HEK293 (cell line): ENCODE results near the gene FAM216B.

Experiments
- CTCF ChIA-PET: fragments of 350-600 bp; formaldehyde crosslinking; extraction: SDS; loops from one replicate; lab custom pipeline; 2021; ENCODE audit warnings: antibody characterized with exemption; lab: Yijun Ruan, JAX
- POLR2A ChIA-PET: fragments of 300-600 bp; formaldehyde crosslinking; extraction: SDS; loops from one replicate; lab custom pipeline; 2020; ENCODE audit warnings: antibody characterized with exemption, inconsistent platforms; lab: Yijun Ruan, JAX
- H3K27ac ChIP-seq: fragments of 200-500 bp; sonication (Bioruptor generic); 2 replicates; pipeline ENCODE4 v1.5.1; 2014; ENCODE audit warnings: low read depth, low read length, control low read depth, inconsistent platforms; ENCODE audit errors: extremely low read depth
- H3K36me3 ChIP-seq, 2 experiments: fragments of 200-500 bp in 1 of 2; sonication (Bioruptor generic) in 1 of 2; 1 replicate in 1 of 2; 2 replicates in 1 of 2; pipeline ENCODE4 v1.5.1; 2014 to 2017; ENCODE audit warnings: inconsistent platforms in 2 of 2, low read length in 2 of 2; ENCODE audit not compliant: control insufficient read depth in 2 of 2, insufficient read depth in 1 of 2
- H3K4me1 ChIP-seq: fragments of 200-500 bp; sonication (Bioruptor generic); 2 replicates; pipeline ENCODE4 v1.5.1; 2014; ENCODE audit warnings: mild to moderate bottlenecking, low read length, inconsistent platforms; ENCODE audit not compliant: control insufficient read depth, insufficient read depth
- H3K4me3 ChIP-seq: 2 replicates; pipeline ENCODE4 v1.5.1; 2011; ENCODE audit warnings: low read depth, mild to moderate bottlenecking, control low read depth, low read length, moderate library complexity
- H3K9me3 ChIP-seq: fragments of 200-500 bp; sonication (Bioruptor generic); 2 replicates; pipeline ENCODE4 v1.5.1; 2014; ENCODE audit warnings: low read depth, low read length, inconsistent platforms; ENCODE audit not compliant: control insufficient read depth, insufficient read depth
- EGR2 ChIP-seq: fragments of 450-650 bp; formaldehyde crosslinking; IDR thresholded peaks from 2 replicates; pipeline ENCODE4 v1.5.1; 2016; ENCODE audit warnings: low read depth, missing biosample characterization, missing genetic modification characterization
- HOXC10 ChIP-seq: sonication (generic); formaldehyde crosslinking; IDR thresholded peaks from 2 replicates; pipeline ENCODE4 v1.8.1; 2023; ENCODE audit warnings: mild to moderate bottlenecking, missing genetic modification reagents
- OVOL3 ChIP-seq: fragments of 450-650 bp; formaldehyde crosslinking; IDR thresholded peaks from 2 replicates; pipeline ENCODE4 v1.5.1; 2016; ENCODE audit warnings: missing biosample characterization, missing genetic modification characterization
- ZNF184 ChIP-seq: fragments of 450-650 bp; IDR thresholded peaks from 2 replicates; pipeline ENCODE4 v1.5.1; 2018; ENCODE audit warnings: missing biosample characterization, mild to moderate bottlenecking, missing genetic modification characterization
- ZNF239 ChIP-seq: fragments of 450-650 bp; formaldehyde crosslinking; IDR thresholded peaks from 2 replicates; pipeline ENCODE4 v1.5.1; 2016; ENCODE audit warnings: missing biosample characterization, missing genetic modification characterization
- ZNF324 ChIP-seq: fragments of 450-650 bp; formaldehyde crosslinking; IDR thresholded peaks from 2 replicates; pipeline ENCODE4 v1.5.1; 2016; ENCODE audit warnings: missing biosample characterization, missing genetic modification characterization
- ZNF366 ChIP-seq: fragments of 450-650 bp; formaldehyde crosslinking; conservative IDR thresholded peaks from 2 replicates; pipeline ENCODE4 v1.5.1; 2016; ENCODE audit warnings: missing biosample characterization, missing genetic modification characterization
- ZNF571 ChIP-seq: fragments of 450-650 bp; formaldehyde crosslinking; IDR thresholded peaks from 2 replicates; pipeline ENCODE4 v1.5.0; 2017; ENCODE audit warnings: missing biosample characterization, missing genetic modification characterization
- ZXDB ChIP-seq: fragments of 450-650 bp; formaldehyde crosslinking; IDR thresholded peaks from 2 replicates; pipeline ENCODE4 v1.5.1; 2016; ENCODE audit warnings: missing biosample characterization, missing genetic modification characterization
- TF ChIP-seq, protein P1 (sequence below): fragments of 450-650 bp; formaldehyde crosslinking; conservative IDR thresholded peaks from 2 replicates; pipeline ENCODE4 v1.5.1; 2016; ENCODE audit warnings: low read depth, missing biosample characterization, missing genetic modification characterization
- TF ChIP-seq, protein P2 (sequence below): fragments of 450-650 bp; formaldehyde crosslinking; IDR thresholded peaks from 2 replicates; pipeline ENCODE4 v1.5.1; 2016; ENCODE audit warnings: missing biosample characterization, missing genetic modification characterization
- TF ChIP-seq, protein P3 (sequence below): fragments of 450-650 bp; formaldehyde crosslinking; IDR thresholded peaks from 2 replicates; pipeline ENCODE4 v1.5.1; 2017; ENCODE audit warnings: missing biosample characterization, missing genetic modification characterization
- TF ChIP-seq, protein P4 (sequence below): fragments of 450-650 bp; formaldehyde crosslinking; IDR thresholded peaks from 2 replicates; pipeline ENCODE4; 2016; ENCODE audit warnings: missing biosample characterization, missing genetic modification characterization

Gene FAM216B

DNA sequence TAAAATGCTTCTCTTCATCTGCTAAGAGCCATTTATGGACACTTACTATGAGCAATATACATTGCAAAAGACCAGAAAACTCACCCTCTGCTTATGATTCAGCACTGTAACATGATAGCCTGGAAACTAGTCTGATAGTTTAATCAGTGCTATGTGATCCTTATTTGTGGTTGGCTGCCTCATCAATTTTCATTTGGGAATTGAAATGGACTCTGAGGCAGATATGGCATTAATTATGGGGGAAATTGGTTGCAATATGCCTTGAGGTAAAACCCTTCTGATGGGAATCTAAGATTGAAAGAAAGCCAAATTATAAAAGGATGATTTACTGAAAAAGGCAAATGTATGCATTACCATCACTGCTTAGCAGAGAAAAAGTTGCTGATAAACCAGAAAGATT, 33.5 kb downstream of the FAM216B start (continued):
- TF ChIP-seq, protein P1, sequence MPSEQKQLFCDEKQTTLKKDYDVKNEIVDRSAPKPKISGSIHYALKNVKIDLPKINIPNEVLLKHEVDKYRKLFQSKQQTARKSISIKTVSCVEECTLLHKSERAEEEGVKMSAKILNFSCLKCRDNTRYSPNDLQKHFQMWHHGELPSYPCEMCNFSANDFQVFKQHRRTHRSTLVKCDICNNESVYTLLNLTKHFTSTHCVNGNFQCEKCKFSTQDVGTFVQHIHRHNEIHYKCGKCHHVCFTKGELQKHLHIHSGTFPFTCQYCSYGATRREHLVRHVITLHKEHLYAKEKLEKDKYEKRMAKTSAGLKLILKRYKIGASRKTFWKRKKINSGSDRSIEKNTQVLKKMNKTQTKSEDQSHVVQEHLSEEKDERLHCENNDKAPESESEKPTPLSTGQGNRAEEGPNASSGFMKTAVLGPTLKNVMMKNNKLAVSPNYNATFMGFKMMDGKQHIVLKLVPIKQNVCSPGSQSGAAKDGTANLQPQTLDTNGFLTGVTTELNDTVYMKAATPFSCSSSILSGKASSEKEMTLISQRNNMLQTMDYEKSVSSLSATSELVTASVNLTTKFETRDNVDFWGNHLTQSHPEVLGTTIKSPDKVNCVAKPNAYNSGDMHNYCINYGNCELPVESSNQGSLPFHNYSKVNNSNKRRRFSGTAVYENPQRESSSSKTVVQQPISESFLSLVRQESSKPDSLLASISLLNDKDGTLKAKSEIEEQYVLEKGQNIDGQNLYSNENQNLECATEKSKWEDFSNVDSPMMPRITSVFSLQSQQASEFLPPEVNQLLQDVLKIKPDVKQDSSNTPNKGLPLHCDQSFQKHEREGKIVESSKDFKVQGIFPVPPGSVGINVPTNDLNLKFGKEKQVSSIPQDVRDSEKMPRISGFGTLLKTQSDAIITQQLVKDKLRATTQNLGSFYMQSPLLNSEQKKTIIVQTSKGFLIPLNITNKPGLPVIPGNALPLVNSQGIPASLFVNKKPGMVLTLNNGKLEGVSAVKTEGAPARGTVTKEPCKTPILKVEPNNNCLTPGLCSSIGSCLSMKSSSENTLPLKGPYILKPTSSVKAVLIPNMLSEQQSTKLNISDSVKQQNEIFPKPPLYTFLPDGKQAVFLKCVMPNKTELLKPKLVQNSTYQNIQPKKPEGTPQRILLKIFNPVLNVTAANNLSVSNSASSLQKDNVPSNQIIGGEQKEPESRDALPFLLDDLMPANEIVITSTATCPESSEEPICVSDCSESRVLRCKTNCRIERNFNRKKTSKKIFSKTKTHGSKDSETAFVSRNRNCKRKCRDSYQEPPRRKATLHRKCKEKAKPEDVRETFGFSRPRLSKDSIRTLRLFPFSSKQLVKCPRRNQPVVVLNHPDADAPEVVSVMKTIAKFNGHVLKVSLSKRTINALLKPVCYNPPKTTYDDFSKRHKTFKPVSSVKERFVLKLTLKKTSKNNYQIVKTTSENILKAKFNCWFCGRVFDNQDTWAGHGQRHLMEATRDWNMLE (tag by site-specific recombination): 0 out of 2 replicates have a peak, but pooled peaks have one; percentile 33
- TF ChIP-seq EGR2 (tag by site-specific recombination) (no peak), ZXDB (tag by site-specific recombination) (peak; percentile 51; the same call in 1 of the 2 replicates)
- TF ChIP-seq, protein P2, sequence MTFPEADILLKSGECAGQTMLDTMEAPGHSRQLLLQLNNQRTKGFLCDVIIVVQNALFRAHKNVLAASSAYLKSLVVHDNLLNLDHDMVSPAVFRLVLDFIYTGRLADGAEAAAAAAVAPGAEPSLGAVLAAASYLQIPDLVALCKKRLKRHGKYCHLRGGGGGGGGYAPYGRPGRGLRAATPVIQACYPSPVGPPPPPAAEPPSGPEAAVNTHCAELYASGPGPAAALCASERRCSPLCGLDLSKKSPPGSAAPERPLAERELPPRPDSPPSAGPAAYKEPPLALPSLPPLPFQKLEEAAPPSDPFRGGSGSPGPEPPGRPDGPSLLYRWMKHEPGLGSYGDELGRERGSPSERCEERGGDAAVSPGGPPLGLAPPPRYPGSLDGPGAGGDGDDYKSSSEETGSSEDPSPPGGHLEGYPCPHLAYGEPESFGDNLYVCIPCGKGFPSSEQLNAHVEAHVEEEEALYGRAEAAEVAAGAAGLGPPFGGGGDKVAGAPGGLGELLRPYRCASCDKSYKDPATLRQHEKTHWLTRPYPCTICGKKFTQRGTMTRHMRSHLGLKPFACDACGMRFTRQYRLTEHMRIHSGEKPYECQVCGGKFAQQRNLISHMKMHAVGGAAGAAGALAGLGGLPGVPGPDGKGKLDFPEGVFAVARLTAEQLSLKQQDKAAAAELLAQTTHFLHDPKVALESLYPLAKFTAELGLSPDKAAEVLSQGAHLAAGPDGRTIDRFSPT (tag by site-specific recombination): peak; percentile 71
- TF ChIP-seq, protein P3, sequence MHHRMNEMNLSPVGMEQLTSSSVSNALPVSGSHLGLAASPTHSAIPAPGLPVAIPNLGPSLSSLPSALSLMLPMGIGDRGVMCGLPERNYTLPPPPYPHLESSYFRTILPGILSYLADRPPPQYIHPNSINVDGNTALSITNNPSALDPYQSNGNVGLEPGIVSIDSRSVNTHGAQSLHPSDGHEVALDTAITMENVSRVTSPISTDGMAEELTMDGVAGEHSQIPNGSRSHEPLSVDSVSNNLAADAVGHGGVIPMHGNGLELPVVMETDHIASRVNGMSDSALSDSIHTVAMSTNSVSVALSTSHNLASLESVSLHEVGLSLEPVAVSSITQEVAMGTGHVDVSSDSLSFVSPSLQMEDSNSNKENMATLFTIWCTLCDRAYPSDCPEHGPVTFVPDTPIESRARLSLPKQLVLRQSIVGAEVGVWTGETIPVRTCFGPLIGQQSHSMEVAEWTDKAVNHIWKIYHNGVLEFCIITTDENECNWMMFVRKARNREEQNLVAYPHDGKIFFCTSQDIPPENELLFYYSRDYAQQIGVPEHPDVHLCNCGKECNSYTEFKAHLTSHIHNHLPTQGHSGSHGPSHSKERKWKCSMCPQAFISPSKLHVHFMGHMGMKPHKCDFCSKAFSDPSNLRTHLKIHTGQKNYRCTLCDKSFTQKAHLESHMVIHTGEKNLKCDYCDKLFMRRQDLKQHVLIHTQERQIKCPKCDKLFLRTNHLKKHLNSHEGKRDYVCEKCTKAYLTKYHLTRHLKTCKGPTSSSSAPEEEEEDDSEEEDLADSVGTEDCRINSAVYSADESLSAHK (tag by site-specific recombination): peak; percentile 67; the same call in 1 of the 2 replicates

DNA sequence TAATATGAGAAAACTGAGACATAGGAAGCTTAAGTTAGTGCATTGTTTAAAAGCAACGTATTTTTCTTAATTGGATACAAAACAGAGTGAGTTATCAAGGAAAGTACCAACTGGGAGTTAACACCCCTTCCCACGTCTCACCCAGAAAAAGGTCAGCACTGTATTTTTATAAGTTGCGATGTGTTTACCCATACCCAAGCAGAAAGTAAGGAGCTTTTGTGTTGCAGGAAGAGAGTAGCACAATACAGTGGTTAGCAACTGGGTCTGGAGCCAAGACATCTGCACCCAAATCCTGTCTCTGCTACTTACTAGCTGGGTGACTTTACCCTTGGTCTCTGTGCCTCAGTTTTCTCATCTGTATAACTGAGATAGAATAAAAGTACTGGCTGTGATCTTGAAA, 34.3 kb downstream of the FAM216B start:
- H3K27ac ChIP-seq: no peak overlapping the region
- TF ChIP-seq ZNF366: no peak
- TF ChIP-seq OVOL3 (tag by site-specific recombination): no peak
- no peak for TF ChIP-seq ZNF184 (tag by site-specific recombination)
- TF ChIP-seq, protein P4, sequence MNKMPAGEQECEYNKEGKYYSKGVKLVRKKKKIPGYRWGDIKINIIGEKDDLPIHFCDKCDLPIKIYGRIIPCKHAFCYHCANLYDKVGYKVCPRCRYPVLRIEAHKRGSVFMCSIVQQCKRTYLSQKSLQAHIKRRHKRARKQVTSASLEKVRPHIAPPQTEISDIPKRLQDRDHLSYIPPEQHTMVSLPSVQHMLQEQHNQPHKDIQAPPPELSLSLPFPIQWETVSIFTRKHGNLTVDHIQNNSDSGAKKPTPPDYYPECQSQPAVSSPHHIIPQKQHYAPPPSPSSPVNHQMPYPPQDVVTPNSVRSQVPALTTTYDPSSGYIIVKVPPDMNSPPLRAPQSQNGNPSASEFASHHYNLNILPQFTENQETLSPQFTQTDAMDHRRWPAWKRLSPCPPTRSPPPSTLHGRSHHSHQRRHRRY (tag by site-specific recombination): no peak
- no peak for TF ChIP-seq ZNF324 (tag by site-specific recombination)
- TF ChIP-seq ZNF571 (tag by site-specific recombination): no peak
- no peak for TF ChIP-seq HOXC10 (CRISPR knock-in tag)
- no peak for TF ChIP-seq ZNF239 (tag by site-specific recombination)
- TF ChIP-seq, all 188 proteins: peak for 0
- Histone ChIP-seq H3K36me3 (no peaks in the 10 kb centered on the region), H3K4me3 (no peak overlapping the region), H3K9me3 (no peaks in the 10 kb centered on the region), H3K4me1 (peaks cover 5% of the 10 kb centered on the region; the same call in 1 of the 2 replicates)
- ChIA-PET POLR2A (no interaction called here), CTCF (no interaction called here)
